IMR-90 (cell line): Measurements from ENCODE around the gene CAPRIN1. TPM values are rescaled to one million over a fixed set of nuclear protein-coding genes. Genes with fewer than 3 reads are reported as not detected.
A peak's percentile ranks its signal among the peaks of the same experiment; 100 is the strongest.

Source experiments
- ATAC-seq: fragments of 200-7000 bp; cut with Tn5 transposase; 2 replicates; pipeline ENCODE4 v1.9.1; 2020; ENCODE audit warnings: low read depth, mild to moderate bottlenecking, moderate library complexity
- BruUV-seq: library from RNA; stranded (reverse); fragments of 400-500 nt; replicated peaks from 2 replicates; lab custom pipeline; 2021; lab: Mats Ljungman, UMichigan
- CTCF ChIA-PET: fragments of 300-600 bp; formaldehyde crosslinking; extraction: SDS; loops from one replicate; lab custom pipeline; 2021; ENCODE audit warnings: antibody characterized with exemption; lab: Yijun Ruan, JAX
- POLR2A ChIA-PET: fragments of 300-600 bp; sonication (Branson Sonifier 250); formaldehyde crosslinking; loops from one replicate; lab custom pipeline; 2022; ENCODE audit warnings: antibody characterized with exemption; ENCODE audit not compliant: unreplicated experiment; lab: Charles Lee
- DNase-seq: peaks from one replicate; pipeline ENCODE4 v3.0.0; 2013
- H2AFZ ChIP-seq: replicated peaks from 2 replicates; pipeline ENCODE3; 2013; ENCODE audit warnings: low read length, mild to moderate bottlenecking; ENCODE audit not compliant: poor library complexity
- H2AK5ac ChIP-seq: 2 replicates; pipeline ENCODE4 v1.6.1; 2013; ENCODE audit warnings: low read depth, low read length, inconsistent platforms
- H2AK9ac ChIP-seq: replicated peaks from 2 replicates; pipeline ENCODE3; 2013; ENCODE audit warnings: mild to moderate bottlenecking, low read depth, low read length, moderate library complexity; ENCODE audit not compliant: poor library complexity
- H2BK120ac ChIP-seq: 2 replicates; pipeline ENCODE4 v1.6.1; 2013; ENCODE audit warnings: low read depth, low read length, inconsistent platforms
- H2BK15ac ChIP-seq: 3 replicates; pipeline ENCODE4 v1.6.1; 2013; ENCODE audit warnings: low read depth, low read length, inconsistent platforms
- H2BK20ac ChIP-seq: 2 replicates; pipeline ENCODE4 v1.6.1; 2013; ENCODE audit warnings: low read depth, mild to moderate bottlenecking, inconsistent platforms, low read length, moderate library complexity
- H2BK5ac ChIP-seq: 2 replicates; pipeline ENCODE4 v1.6.1; 2013; ENCODE audit warnings: mild to moderate bottlenecking, low read depth, low read length, inconsistent platforms; ENCODE audit not compliant: poor library complexity, severe bottlenecking
- H3K14ac ChIP-seq: replicated peaks from 2 replicates; pipeline ENCODE4 v1.6.1; 2013; ENCODE audit warnings: low read depth, low read length, inconsistent platforms
- H3K18ac ChIP-seq: 2 replicates; pipeline ENCODE4 v1.6.1; 2013; ENCODE audit warnings: low read depth, low read length, control low read depth
- H3K23ac ChIP-seq: 2 replicates; pipeline ENCODE4 v1.6.1; 2013; ENCODE audit warnings: low read depth, low read length, inconsistent platforms
- H3K27ac ChIP-seq: 2 replicates; pipeline ENCODE4 v1.5.1; 2013; ENCODE audit warnings: mild to moderate bottlenecking, control low read depth, low read length; ENCODE audit not compliant: insufficient read depth
- H3K27me3 ChIP-seq: 2 replicates; pipeline ENCODE4 v1.6.1; 2013; ENCODE audit warnings: low read length; ENCODE audit not compliant: control insufficient read depth, insufficient read depth
- H3K36me3 ChIP-seq: 2 replicates; pipeline ENCODE4 v1.6.1; 2013; ENCODE audit warnings: low read length, mixed read lengths; ENCODE audit not compliant: control insufficient read depth, insufficient read depth
- H3K4ac ChIP-seq: 2 replicates; pipeline ENCODE4 v1.6.1; 2013; ENCODE audit warnings: low read depth, low read length, inconsistent platforms
- H3K4me1 ChIP-seq: 2 replicates; pipeline ENCODE4 v1.6.1; 2013; ENCODE audit warnings: low read length, mixed read lengths; ENCODE audit not compliant: control insufficient read depth, insufficient read depth
- H3K4me2 ChIP-seq: 2 replicates; pipeline ENCODE4 v1.6.1; 2013; ENCODE audit warnings: low read depth, mild to moderate bottlenecking, control low read depth, low read length, moderate library complexity
- H3K4me3 ChIP-seq: 2 replicates; pipeline ENCODE4 v1.5.1; 2013; ENCODE audit warnings: low read depth, mild to moderate bottlenecking, control low read depth, low read length, moderate library complexity; ENCODE audit not compliant: insufficient read depth
- H3K56ac ChIP-seq: 2 replicates; pipeline ENCODE4 v1.6.1; 2013; ENCODE audit warnings: low read length, inconsistent platforms; ENCODE audit not compliant: insufficient read depth; ENCODE audit errors: extremely low read depth
- H3K79me1 ChIP-seq, 2 experiments: 2 replicates each; pipeline ENCODE4 v1.6.1; 2013; ENCODE audit warnings: low read length in 2 of 2, inconsistent platforms in 1 of 2, low read depth in 1 of 2
- H3K9ac ChIP-seq: 2 replicates; pipeline ENCODE4 v1.6.1; 2013; ENCODE audit warnings: low read depth, low read length, control low read depth
- H3K9me1 ChIP-seq: 2 replicates; pipeline ENCODE4 v1.6.1; 2013; ENCODE audit warnings: low read length, inconsistent platforms; ENCODE audit not compliant: insufficient read depth
- H3K9me3 ChIP-seq: 2 replicates; pipeline ENCODE4 v1.6.1; 2013; ENCODE audit warnings: low read length; ENCODE audit not compliant: control insufficient read depth, insufficient read depth
- H4K20me1 ChIP-seq: 2 replicates; pipeline ENCODE4 v1.6.1; 2013; ENCODE audit warnings: low read length, inconsistent platforms; ENCODE audit not compliant: insufficient read depth
- H4K5ac ChIP-seq: 2 replicates; pipeline ENCODE4 v1.6.1; 2013; ENCODE audit warnings: mild to moderate bottlenecking, low read depth, low read length, control low read depth
- H4K8ac ChIP-seq, 2 experiments: 2 replicates each; pipeline ENCODE4 v1.6.1; 2013; ENCODE audit warnings: low read depth in 2 of 2, low read length in 2 of 2, control low read depth in 1 of 2, inconsistent platforms in 1 of 2
- H4K91ac ChIP-seq: 2 replicates; pipeline ENCODE4 v1.6.1; 2013; ENCODE audit warnings: low read depth, low read length, inconsistent platforms; ENCODE audit not compliant: insufficient read depth
- CHD1 ChIP-seq: IDR thresholded peaks from 2 replicates; pipeline ENCODE4 v1.6.1; 2012; ENCODE audit warnings: low read depth, low read length, improper control_type of control experiment
- ELK1 ChIP-seq: fragments of 150-350 bp; IDR thresholded peaks from 2 replicates; pipeline ENCODE4 v1.6.1; 2016; ENCODE audit warnings: low read depth, mild to moderate bottlenecking, low read length, moderate library complexity, borderline replicate concordance
- FOS ChIP-seq: fragments of 150-350 bp; IDR thresholded peaks from 2 replicates; pipeline ENCODE4 v1.6.1; 2016; ENCODE audit warnings: low read depth, low read length
- POLR2A ChIP-seq: IDR thresholded peaks from 2 replicates; pipeline ENCODE4 v1.6.1; 2012; ENCODE audit warnings: mild to moderate bottlenecking, low read depth, low read length
- RCOR1 ChIP-seq: IDR thresholded peaks from 2 replicates; pipeline ENCODE4 v1.6.1; 2012; ENCODE audit warnings: mild to moderate bottlenecking, low read length, improper control_type of control experiment; ENCODE audit not compliant: insufficient replicate concordance
- WGBS, 2 experiments: methylation state at CpG; one replicate each; pipeline versions ENCODE4 v1.1.5 to v1.1.7; 2013; ENCODE audit warnings: missing lambda C conversion rate in 2 of 2; ENCODE audit not compliant: insufficient read length in 1 of 2; ENCODE audit errors: extremely low coverage in 2 of 2; 5-methylcytosine and 5-hydroxymethylcytosine counted together
- dilution Hi-C: fragments of 300-500 bp; cut with HindIII; formaldehyde crosslinking; loops from one replicate; pipeline ENCODE4 v1.14.3; 2018; ENCODE audit warnings: low sequenced_read_pairs; ENCODE audit not compliant: unreplicated experiment
- in situ Hi-C: fragments of 300-500 bp; cut with MboI; formaldehyde crosslinking; loops from 3 replicates; pipeline ENCODE4 v1.14.3; 2019; ENCODE audit warnings: low sequenced_read_pairs, inconsistent platforms, mixed read lengths
- intact Hi-C: fragments of 100-400 bp; cut with micrococcal nuclease; formaldehyde crosslinking; loops from 2 replicates; pipeline ENCODE4 v1.10.0; 2022
- polyA plus RNA-seq, 3 experiments: library from polyadenylated mRNA; depleted of rRNA; stranded (reverse); fragments of >200 nt; gene quantifications; 2 replicates each; pipeline ENCODE4 v1.2.3, GENCODE V29; 2012; ENCODE audit warnings: low replicate concordance in 1 of 3
- total RNA-seq: library from RNA; depleted of rRNA; stranded (reverse); fragments of >200 nt; gene quantifications from 2 replicates; pipeline ENCODE4 v1.2.3, GENCODE V29; 2012

The CAPRIN1 gene
- total and polyA plus RNA-seq, 2 of the 4 experiments (the other 2 are of a cell fraction) = 127 to 253 TPM

- H3K9ac ChIP-seq = no peak overlapping the region
- H2AFZ ChIP-seq = no peak overlapping the region
- H4K8ac ChIP-seq = peak overlapping the region in 1 of 2 experiments; percentile 1; a peak in 1 of 4 replicates
- ChIA-PET POLR2A (interaction anchor here (0.7 kb wide), 1 partner anchor 154 kb away, joined by 5 read pairs; no protein-coding TSS in a partner anchor), CTCF (interaction anchor here (1.0 kb wide), 1 partner anchor 87 kb away, joined by 4 read pairs; no protein-coding TSS in a partner anchor)
- no peak overlapping the region; the same call in 1 of the 2 replicates for H3K56ac ChIP-seq
- no peak overlapping the region for H3K4ac ChIP-seq
- BruUV-seq = no TSS peak
- intact Hi-C loops = no loop called here
- peaks cover 9% of the 10 kb centered on the region for H3K9me1 ChIP-seq
- H2BK5ac ChIP-seq = peak overlapping the region; percentile 85
- in situ Hi-C loops = no loop called here
- H3K79me1 ChIP-seq = peaks cover 22 to 55% of the 10 kb centered on the region in 2 experiments
- dilution Hi-C loops = no loop called here
- no peak overlapping the region for H2BK15ac ChIP-seq
- no peak overlapping the region for H4K91ac ChIP-seq
- H2AK9ac ChIP-seq = no peak overlapping the region
- no peak overlapping the region for H3K14ac ChIP-seq
- DNase-seq (peak; percentile 77), ATAC-seq (peak; percentile 71)
- peak overlapping the region; percentile 93 for H3K4me2 ChIP-seq
- peak overlapping the region; percentile 76; the same call in 1 of the 2 replicates for H3K27ac ChIP-seq
- peaks cover 10% of the 10 kb centered on the region for H3K4me1 ChIP-seq
- H3K36me3 ChIP-seq = peaks cover 35% of the 10 kb centered on the region
- peak overlapping the region; percentile 55; the same call in 1 of the 2 replicates for H3K18ac ChIP-seq
- peak overlapping the region; percentile 13; the same call in 1 of the 2 replicates for H3K23ac ChIP-seq
- no peaks in the 10 kb centered on the region for H3K9me3 ChIP-seq
- no peak overlapping the region for H3K4me3 ChIP-seq
- no peak overlapping the region for H2BK20ac ChIP-seq
- no peak overlapping the region for H2AK5ac ChIP-seq
- TF ChIP-seq RCOR1 (no peak), ELK1 (no peak), POLR2A (no peak), CHD1 (no peak), FOS (0 out of 2 replicates have a peak, but pooled peaks have one; percentile 43)
- H2BK120ac ChIP-seq = no peak overlapping the region; the same call in 1 of the 2 replicates
- no CpG with 5 or more reads among the region's 2 CpGs for WGBS, 2 experiments
- no peaks in the 10 kb centered on the region for H3K27me3 ChIP-seq
- H4K5ac ChIP-seq = no peak overlapping the region
- peaks cover 65% of the 10 kb centered on the region for H4K20me1 ChIP-seq
Measured at GRCh38 chr11:34075178-34075820, 23.8 kb downstream of the CAPRIN1 start.
